ENCODE measurements around the gene EPN2. TPM values are rescaled to one million over a fixed set of nuclear protein-coding genes. Genes with fewer than 3 reads are reported as not detected.

The EPN2 gene
- total and polyA plus RNA-seq, 9 donors, result 21.6 to 68.9 (median 52.7) TPM

- Histone ChIP-seq H3K4me3 (no peak overlapping the region), H3K27ac (no peak overlapping the region), H3K9me3 (no peaks in the 10 kb centered on the region), H3K36me3 (no peaks in the 10 kb centered on the region), H3K4me1 (ENCODE audit: insufficient read depth) (peaks cover 14% of the 10 kb centered on the region), H3K27me3 (no peaks in the 10 kb centered on the region)
- TF ChIP-seq POLR2A (IDR thresholded peaks at IDR 0.05) (no peak), EP300 (IDR thresholded peaks at IDR 0.05) (no peak), CTCF (IDR thresholded peaks at IDR 0.05) (no peak)
- intact Hi-C loops (cut with DNase I), result no loop called here
- WGBS, 3 donors, result 83 to 89% (median 87%) methylated on average over 7 of the region's 7 CpGs
- peak in 1 of 5 donors; percentile 13 for DNase-seq
These were observed 106.1 kb downstream of the EPN2 start for GRCh38 chr17:19343256-19343630.

GRCh38 chr17:19343671-19344151 is 106.5 kb downstream of the EPN2 start:
- no peak for TF ChIP-seq POLR2A (IDR thresholded peaks at IDR 0.05)
- no peak for TF ChIP-seq EP300 (IDR thresholded peaks at IDR 0.05)
- no peak for TF ChIP-seq CTCF (IDR thresholded peaks at IDR 0.05)
- peak in 2 of 5 donors; percentile 32 to 53 for DNase-seq
- Histone ChIP-seq H3K36me3 (no peaks in the 10 kb centered on the region), H3K27me3 (no peaks in the 10 kb centered on the region), H3K4me3 (no peak overlapping the region), H3K4me1 (ENCODE audit: insufficient read depth) (peaks cover 14% of the 10 kb centered on the region), H3K27ac (no peak overlapping the region), H3K9me3 (no peaks in the 10 kb centered on the region)
- intact Hi-C loops (cut with DNase I), result no loop called here
- WGBS, 3 donors, result 78 to 82% (median 80%) methylated on average over 13 of the region's 13 CpGs

- peak in 2 of 5 donors; percentile 22 to 46 for DNase-seq
These were observed 107.3 kb downstream of the EPN2 start for GRCh38 chr17:19344311-19345066.

GRCh38 chr17:19345067-19345460 is 107.9 kb downstream of the EPN2 start:
- intact Hi-C loops (cut with DNase I), result no loop called here
- no peak overlapping the region for H3K4me3 ChIP-seq
- H3K27ac ChIP-seq, result no peak overlapping the region
- H3K4me1 ChIP-seq (ENCODE audit: insufficient read depth), result peaks cover 14% of the 10 kb centered on the region
- DNase-seq, result peak in 2 of 5 donors; percentile 10 to 26
- no peaks in the 10 kb centered on the region for H3K9me3 ChIP-seq
- no peaks in the 10 kb centered on the region for H3K27me3 ChIP-seq
- WGBS, 3 donors, result 89 to 92% (median 91%) methylated on average over 7 of the region's 7 CpGs
- no peaks in the 10 kb centered on the region for H3K36me3 ChIP-seq
- TF ChIP-seq POLR2A (IDR thresholded peaks at IDR 0.05), result no peak

More at GRCh38 chr17:19344311-19345066, 107.3 kb downstream of the EPN2 start:
- no peaks in the 10 kb centered on the region for H3K27me3 ChIP-seq
- no peaks in the 10 kb centered on the region for H3K36me3 ChIP-seq
- no peak overlapping the region for H3K4me3 ChIP-seq
- H3K4me1 ChIP-seq (ENCODE audit: insufficient read depth), result peaks cover 14% of the 10 kb centered on the region
- WGBS, 3 donors, result 73 to 85% (median 76%) methylated on average over 37 to 40 of the region's 40 CpGs
- intact Hi-C loops (cut with DNase I), result no loop called here
- no peak for TF ChIP-seq CTCF (IDR thresholded peaks at IDR 0.05)
- TF ChIP-seq POLR2A (IDR thresholded peaks at IDR 0.05), result no peak
- no peak for TF ChIP-seq EP300 (IDR thresholded peaks at IDR 0.05)
- no peaks in the 10 kb centered on the region for H3K9me3 ChIP-seq
- peak overlapping the region in 1 of 2 donors; percentile 6 for H3K27ac ChIP-seq
